Upper lobe of left lung (tissue), 6 donors: ENCODE measurements around the gene NKG7. TPM values are rescaled to one million over a fixed set of nuclear protein-coding genes. Genes with fewer than 3 reads are reported as not detected.

Source experiments
- ATAC-seq, 2 donors: fragments of 200-7000 bp; cut with Tn5 transposase; one replicate each; pipeline ENCODE4 v1.9.1; 2022; ENCODE audit warnings: mild to moderate bottlenecking in 2 of 2, moderate library complexity in 2 of 2; ENCODE audit not compliant: low FRiP score in 2 of 2
- DNase-seq, 2 donors: peaks; one replicate each; pipeline ENCODE4 v3.0.0-alpha.2; 2019 to 2020
- H3K27ac ChIP-seq, 4 donors: fragments of 200-600 bp; sonication (generic); one replicate each; pipeline ENCODE4 v1.5.1; 2016 to 2019
- H3K27me3 ChIP-seq, 4 donors: fragments of 200-600 bp; sonication (generic); one replicate each; pipeline ENCODE4 v1.5.1; 2017 to 2019
- H3K36me3 ChIP-seq, 4 donors: fragments of 200-600 bp; sonication (generic); one replicate each; pipeline ENCODE4 v1.5.1; 2016 to 2019
- H3K4me1 ChIP-seq, 4 donors: fragments of 200-600 bp; sonication (generic); one replicate each; pipeline ENCODE4 v1.5.1; 2018 to 2019
- H3K4me3 ChIP-seq, 4 donors: fragments of 200-600 bp; sonication (generic); one replicate each; pipeline ENCODE4 v1.5.1; 2017 to 2019; ENCODE audit warnings: mild to moderate bottlenecking in 2 of 4, moderate library complexity in 1 of 4
- H3K9me3 ChIP-seq, 4 donors: fragments of 200-600 bp; sonication (generic); one replicate each; pipeline ENCODE4 v1.5.1; 2018 to 2019
- CTCF ChIP-seq, 6 experiments: fragments of 450-650 bp in 4 of 6; fragments of 200-600 bp in 2 of 6; sonication (generic) in 2 of 6; IDR thresholded peaks; one replicate each; pipeline ENCODE4 v1.5.1; 2016 to 2019; ENCODE audit warnings: antibody characterized with exemption in 6 of 6
- EP300 ChIP-seq, 4 donors: sonication (generic); formaldehyde crosslinking; IDR thresholded peaks; one replicate each; pipeline ENCODE4 v1.5.1; 2017; ENCODE audit warnings: antibody characterized with exemption in 4 of 4, control low read depth in 2 of 4
- POLR2A ChIP-seq, 4 donors: fragments of 450-650 bp; IDR thresholded peaks; one replicate each; pipeline ENCODE4 v1.5.1; 2016 to 2017; ENCODE audit warnings: antibody characterized with exemption in 4 of 4, mild to moderate bottlenecking in 2 of 4
- POLR2AphosphoS5 ChIP-seq, 2 donors: sonication (generic); formaldehyde crosslinking; IDR thresholded peaks; one replicate each; pipeline ENCODE4 v1.5.1; 2017; ENCODE audit warnings: antibody characterized with exemption in 2 of 2
- WGBS, 2 donors: methylation state at CpG; one replicate each; pipeline ENCODE4 v1.1.5; 2017 to 2018; 5-methylcytosine and 5-hydroxymethylcytosine counted together
- total RNA-seq, 6 donors: library from RNA; depleted of rRNA in 4 of 6; stranded (reverse); fragments of >200 nt in 4 of 6; gene quantifications; one replicate each; pipeline versions ENCODE4 v1.1.0 to v1.2.1, GENCODE V29; 2016 to 2021
- donor health status: DM: no; HTN: no; CAD: no; lungs with moderate emphysema.
- donor health status: DM: no; HTN: yes; CAD: no; lungs with severe emphysema.

The NKG7 gene
- total RNA-seq, 6 donors from 2014 or later: 3.4 to 25.8 (median 9.7) TPM

DNA sequence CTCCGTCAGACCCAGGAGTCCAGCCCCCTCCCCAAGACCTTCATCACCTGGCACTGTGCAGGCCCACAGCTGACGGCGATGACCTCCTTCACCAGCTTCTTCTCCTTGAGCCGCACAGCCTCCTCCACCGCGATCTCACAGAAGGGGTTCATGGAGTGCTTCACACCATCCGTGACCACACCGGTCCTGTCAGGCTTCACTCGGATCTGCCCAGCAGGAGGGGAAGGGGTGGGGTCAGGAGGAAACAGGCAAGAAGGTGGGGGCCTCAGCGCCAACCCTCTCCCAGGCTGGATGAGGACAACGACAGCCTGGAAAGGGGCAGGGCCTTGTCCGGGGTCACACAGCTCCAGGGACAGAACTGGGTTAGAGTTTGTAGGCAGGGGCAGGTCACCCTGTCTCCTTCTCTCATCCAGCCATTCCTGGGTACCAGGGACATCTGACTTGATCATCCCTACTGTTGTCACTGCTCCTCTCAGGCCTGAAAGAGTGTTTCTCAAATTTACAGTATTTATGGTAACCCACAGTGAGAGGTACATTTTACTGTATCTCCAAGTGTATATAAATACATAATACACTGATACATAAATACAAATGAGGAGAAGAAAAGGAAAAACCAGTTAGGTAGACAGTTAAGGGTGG, 18.2 kb downstream of the NKG7 start:
- Histone ChIP-seq H3K9me3 (no peaks in the 10 kb centered on the region), H3K4me3 (no peak overlapping the region), H3K27me3 (no peaks in the 10 kb centered on the region), H3K4me1 (no peaks in the 10 kb centered on the region), H3K27ac (no peak overlapping the region), H3K36me3 (peaks cover 0 to 37% (median 29%) of the 10 kb centered on the region in 4 donors)
- WGBS, 2 donors: 67 to 79% methylated on average over 8 to 12 of the region's 12 CpGs
- ATAC-seq (no peak), DNase-seq (no peak)
- TF ChIP-seq POLR2AphosphoS5 (IDR thresholded peaks at IDR 0.05): no peak
- no peak for TF ChIP-seq POLR2A (IDR thresholded peaks at IDR 0.05)
- TF ChIP-seq EP300 (IDR thresholded peaks at IDR 0.05): no peak
- no peak for TF ChIP-seq CTCF (IDR thresholded peaks at IDR 0.05)

- no peak overlapping the region for H3K27ac ChIP-seq
- no peak for ATAC-seq
- peaks cover 3 to 48% (median 29%) of the 10 kb centered on the region in 4 donors for H3K36me3 ChIP-seq
- 96 to 97% methylated on average over 7 to 16 of the region's 16 CpGs for WGBS, 2 donors
- TF ChIP-seq EP300 (IDR thresholded peaks at IDR 0.05): no peak
- no peak for TF ChIP-seq POLR2A (IDR thresholded peaks at IDR 0.05)
- no peak for TF ChIP-seq CTCF (IDR thresholded peaks at IDR 0.05)
- no peak for TF ChIP-seq POLR2AphosphoS5 (IDR thresholded peaks at IDR 0.05)
- H3K27me3 ChIP-seq: no peaks in the 10 kb centered on the region
- H3K9me3 ChIP-seq: no peaks in the 10 kb centered on the region
- H3K4me3 ChIP-seq: no peak overlapping the region
- no peak for DNase-seq
- no peaks in the 10 kb centered on the region for H3K4me1 ChIP-seq
Measured at GRCh38 chr19:51352783-51353360, 19.6 kb downstream of the NKG7 start.

DNA sequence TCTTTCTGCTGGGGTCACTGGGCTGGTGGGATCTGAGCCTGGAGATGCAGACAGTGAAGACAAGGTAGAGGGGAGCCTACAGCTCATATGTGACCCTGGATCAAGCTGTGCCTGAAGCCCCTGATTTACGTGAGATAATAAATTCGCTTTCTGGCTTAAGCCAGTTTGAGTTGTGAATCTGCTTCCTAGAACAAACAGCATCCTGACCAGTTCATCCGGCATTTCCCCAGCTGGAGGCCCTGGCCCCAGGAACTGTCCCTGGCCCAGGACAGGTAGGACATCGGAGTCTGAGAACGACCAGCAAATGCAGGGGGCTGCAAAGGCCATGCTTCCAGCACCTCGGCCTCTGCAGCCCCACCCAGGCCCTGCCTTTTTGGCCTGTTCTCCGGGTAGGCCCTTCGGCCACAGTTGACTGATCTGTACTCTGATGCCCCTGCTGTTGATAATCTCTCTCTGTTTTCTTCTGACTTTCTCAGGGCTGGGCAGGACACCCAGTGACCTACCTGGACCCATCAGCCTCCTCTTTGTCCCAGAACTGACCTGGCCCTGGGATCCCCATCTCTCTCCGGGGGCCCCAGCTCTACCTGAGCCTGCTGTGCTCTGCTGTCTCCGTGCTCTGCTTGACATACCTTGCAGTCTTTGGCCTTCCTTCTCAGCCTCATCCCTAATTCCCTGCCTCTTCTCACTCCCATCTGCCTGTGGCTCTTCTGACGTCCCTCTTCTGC, 21.0 kb downstream of the NKG7 start:
- no peak for DNase-seq
- TF ChIP-seq POLR2A (IDR thresholded peaks at IDR 0.05) (no peak), CTCF (IDR thresholded peaks at IDR 0.05) (no peak), POLR2AphosphoS5 (IDR thresholded peaks at IDR 0.05) (no peak), EP300 (IDR thresholded peaks at IDR 0.05) (no peak)
- 94 to 95% methylated on average over 11 of the region's 11 CpGs for WGBS, 2 donors
- no peak for ATAC-seq
- Histone ChIP-seq H3K27me3 (no peaks in the 10 kb centered on the region), H3K4me1 (no peaks in the 10 kb centered on the region), H3K27ac (no peak overlapping the region), H3K9me3 (no peaks in the 10 kb centered on the region), H3K4me3 (no peak overlapping the region), H3K36me3 (peaks cover 3 to 63% (median 35%) of the 10 kb centered on the region in 4 donors)

DNA sequence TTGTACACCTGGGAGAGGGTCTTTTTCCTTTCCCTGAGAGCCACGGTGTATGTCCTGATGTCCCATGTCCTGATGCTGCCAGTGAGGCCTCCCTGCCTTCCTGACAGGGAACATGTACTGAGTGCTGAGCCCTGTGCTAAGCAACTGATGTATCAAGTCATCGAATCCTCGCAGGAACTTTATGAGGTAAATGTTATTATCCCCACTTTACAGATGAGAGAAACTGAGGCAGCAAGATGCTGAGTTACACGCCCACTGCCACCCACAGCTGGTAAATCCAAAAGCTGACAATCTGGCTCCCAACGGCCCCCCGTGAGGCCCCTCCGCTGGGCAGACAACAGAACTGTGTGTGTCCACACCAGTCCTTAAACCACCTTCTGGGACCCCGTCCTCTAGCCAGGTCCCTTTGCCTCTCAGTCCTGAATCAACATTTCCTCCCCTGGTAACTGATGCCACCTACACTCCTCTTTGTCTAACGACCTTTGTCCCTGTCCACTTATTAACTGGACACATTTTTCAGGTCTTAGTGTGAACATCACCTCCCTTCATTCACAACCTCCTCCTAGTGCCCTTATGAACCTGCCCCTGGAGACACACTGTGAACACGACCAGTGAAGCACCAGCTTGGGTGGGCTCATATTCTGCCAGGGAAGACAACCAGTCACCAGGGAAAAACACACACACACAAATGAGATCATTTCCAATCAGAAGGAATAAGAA, 25.1 kb downstream of the NKG7 start:
- Histone ChIP-seq H3K4me3 (no peak overlapping the region), H3K4me1 (no peaks in the 10 kb centered on the region), H3K27ac (no peak overlapping the region), H3K9me3 (no peaks in the 10 kb centered on the region), H3K36me3 (peaks cover 7 to 72% (median 41%) of the 10 kb centered on the region in 4 donors), H3K27me3 (no peaks in the 10 kb centered on the region)
- no peak for TF ChIP-seq CTCF (IDR thresholded peaks at IDR 0.05)
- no peak for TF ChIP-seq POLR2A (IDR thresholded peaks at IDR 0.05)
- TF ChIP-seq EP300 (IDR thresholded peaks at IDR 0.05): no peak
- DNase-seq: no peak
- 80 to 93% methylated on average over 7 to 10 of the region's 10 CpGs for WGBS, 2 donors
- ATAC-seq: no peak
